Fibroblast of pulmonary artery (primary cell): ENCODE data around the gene LANCL3.
"Not testable (repeated sequence)": the region's sequence is repeated elsewhere in the genome, so short reads cannot be mapped to it uniquely, and the experiment has no call there.

Experiments used
- DNase-seq: peaks from one replicate; pipeline ENCODE4 v3.0.0-alpha.2; 2010; ENCODE audit warnings: low read depth
- H3K4me3 ChIP-seq: replicated peaks from 2 replicates; pipeline ENCODE4 v1.5.1; 2011; ENCODE audit warnings: low read depth, mild to moderate bottlenecking, control low read depth, low read length, moderate library complexity
- CTCF ChIP-seq: IDR thresholded peaks from 2 replicates; pipeline ENCODE4 v1.5.1; 2011; ENCODE audit warnings: mild to moderate bottlenecking, control low read depth, low read length, inconsistent platforms; ENCODE audit errors: missing control alignments

The LANCL3 gene

GRCh38 chrX:37578045-37578444 is 6.6 kb downstream of the LANCL3 start:
- TF ChIP-seq CTCF = no peak
- H3K4me3 ChIP-seq = no peak overlapping the region
- DNase-seq = no peak

GRCh38 chrX:37580080-37580479 is 8.6 kb downstream of the LANCL3 start:
- no peak for DNase-seq
- TF ChIP-seq CTCF = no peak
- no peak overlapping the region for H3K4me3 ChIP-seq

- H3K4me3 ChIP-seq, DNase-seq: not testable (repeated sequence)
These were observed 15.9 kb downstream of the LANCL3 start for GRCh38 chrX:37587337-37587736.

GRCh38 chrX:37590047-37590446 is 18.6 kb downstream of the LANCL3 start:
- no peak for TF ChIP-seq CTCF
- DNase-seq = no peak
- no peak overlapping the region for H3K4me3 ChIP-seq

GRCh38 chrX:37594755-37595382 is 23.4 kb downstream of the LANCL3 start:
- TF ChIP-seq CTCF = no peak
- no peak for DNase-seq
- H3K4me3 ChIP-seq = no peak overlapping the region

- no peak for TF ChIP-seq CTCF
- no peak for DNase-seq
- H3K4me3 ChIP-seq = no peak overlapping the region
These were observed 28.3 kb downstream of the LANCL3 start for GRCh38 chrX:37599729-37600128.

GRCh38 chrX:37603938-37604409 is 32.5 kb downstream of the LANCL3 start:
- H3K4me3 ChIP-seq = no peak overlapping the region
- DNase-seq = no peak
- TF ChIP-seq CTCF = no peak
